Left kidney (tissue), 2 donors: ENCODE data around the gene IRAK3. TPM values are rescaled to one million over a fixed set of nuclear protein-coding genes. Genes with fewer than 3 reads are reported as not detected.
"Not testable (repeated sequence)": the region's sequence is repeated elsewhere in the genome, so short reads cannot be mapped to it uniquely, and the experiment has no call there.

Experiments used
- DNase-seq: peaks from one replicate; pipeline ENCODE4 v3.0.0-alpha.2; 2013
- polyA plus RNA-seq: library from polyadenylated mRNA; unstranded; fragments of 120-200 nt; gene quantifications from one replicate; pipeline ENCODE4 v1.2.1, GENCODE V29; 2013; ENCODE audit not compliant: insufficient read length

Gene IRAK3
- polyA plus RNA-seq, 1 donor = 4.7 TPM

GRCh38 chr12:66303316-66303804, 114.3 kb downstream of the IRAK3 start:
- not testable (repeated sequence) for DNase-seq

Other genes with a start within 250 kb of the IRAK3 start
- gene LLPH, start 58.5 kb upstream of the IRAK3 start, polyA plus RNA-seq = 32.9 TPM
- 140 TPM for gene TMBIM4, start 19.2 kb upstream of the IRAK3 start, polyA plus RNA-seq
- gene HELB, start 113.3 kb downstream of the IRAK3 start, polyA plus RNA-seq = 5.0 TPM